CD4-positive, alpha-beta memory T cell (primary cell): Measurements from ENCODE around the gene OR4K2. TPM values are rescaled to one million over a fixed set of nuclear protein-coding genes. Genes with fewer than 3 reads are reported as not detected.

Experiments used
- CTCF ChIA-PET: fragments of 350-600 bp; sonication (Branson Sonifier 250); formaldehyde crosslinking; loops from one replicate; lab custom pipeline; 2021; ENCODE audit warnings: inconsistent platforms; ENCODE audit not compliant: partially characterized antibody; lab: Charles Lee
- POLR2A ChIA-PET: fragments of 350-600 bp; sonication (Branson Sonifier 250); formaldehyde crosslinking; loops from one replicate; lab custom pipeline; 2021; ENCODE audit not compliant: partially characterized antibody; lab: Charles Lee
- DNase-seq, 5 donors: peaks; one replicate each; pipeline versions ENCODE4 v3.0.0 to v3.0.0-alpha.2; 2020 to 2022; ENCODE audit warnings: mixed read lengths in 1 of 5
- H3K27ac ChIP-seq: one replicate; pipeline ENCODE4 v1.7.0; 2013; ENCODE audit warnings: low read depth, low read length
- H3K27me3 ChIP-seq: 2 replicates; pipeline ENCODE4 v1.7.0; 2013; ENCODE audit warnings: mild to moderate bottlenecking, low read length, moderate library complexity; ENCODE audit not compliant: insufficient read depth
- H3K36me3 ChIP-seq: 2 replicates; pipeline ENCODE4 v1.7.0; 2013; ENCODE audit warnings: mild to moderate bottlenecking, low read length, moderate library complexity; ENCODE audit not compliant: insufficient read depth
- H3K4me1 ChIP-seq: 2 replicates; pipeline ENCODE4 v1.7.0; 2013; ENCODE audit warnings: mild to moderate bottlenecking, low read length, moderate library complexity; ENCODE audit not compliant: insufficient read depth
- H3K4me3 ChIP-seq, 2 donors: one replicate each; pipeline ENCODE4 v1.7.0; 2013; ENCODE audit warnings: low read length in 2 of 2, mild to moderate bottlenecking in 1 of 2
- H3K9me3 ChIP-seq, 2 donors: one replicate each; pipeline ENCODE4 v1.7.0; 2013; ENCODE audit warnings: low read length in 2 of 2, control low read depth in 1 of 2; ENCODE audit not compliant: control insufficient read depth in 1 of 2
- H3K27ac Mint-ChIP-seq, 7 donors: one replicate each; pipeline ENCODE4 v1.8.0; 2020 to 2021; ENCODE audit warnings: mixed read lengths in 7 of 7, mild to moderate bottlenecking in 6 of 7, inconsistent platforms in 3 of 7, moderate library complexity in 3 of 7
- H3K27me3 Mint-ChIP-seq, 2 donors: one replicate each; pipeline ENCODE4 v1.8.0; 2020 to 2021; ENCODE audit warnings: mixed read lengths in 2 of 2
- H3K36me3 Mint-ChIP-seq, 2 donors: one replicate each; pipeline ENCODE4 v1.8.0; 2020 to 2021; ENCODE audit warnings: mixed read lengths in 2 of 2, inconsistent platforms in 1 of 2, mild to moderate bottlenecking in 1 of 2
- H3K4me1 Mint-ChIP-seq, 4 donors: one replicate each; pipeline ENCODE4 v1.8.0; 2020 to 2021; ENCODE audit warnings: mixed read lengths in 4 of 4, mild to moderate bottlenecking in 1 of 4
- H3K4me3 Mint-ChIP-seq, 8 donors: one replicate each; pipeline ENCODE4 v1.8.0; 2020 to 2021; ENCODE audit warnings: mixed read lengths in 8 of 8, mild to moderate bottlenecking in 7 of 8, moderate library complexity in 6 of 8, inconsistent platforms in 3 of 8
- H3K9me3 Mint-ChIP-seq, 8 donors: one replicate each; pipeline ENCODE4 v1.8.0; 2020 to 2021; ENCODE audit warnings: mixed read lengths in 8 of 8, mild to moderate bottlenecking in 5 of 8, inconsistent platforms in 3 of 8, moderate library complexity in 1 of 8
- intact Hi-C: fragments of 100-400 bp; cut with micrococcal nuclease; formaldehyde crosslinking; loops from one replicate; pipeline ENCODE4 v1.15.1; 2023
- polyA plus RNA-seq, 2 donors: library from polyadenylated mRNA; unstranded; fragments of 300-500 nt; fragmentation: Illumina TruSeq; gene quantifications; one replicate each; pipeline ENCODE4 v1.2.3, GENCODE V29; 2021
- total RNA-seq, 2 experiments: library from RNA; stranded (reverse); gene quantifications; one replicate each; pipeline ENCODE4 v1.2.3, GENCODE V29; 2021

Gene OR4K2
- total and polyA plus RNA-seq, 4 experiments from 2014 or later = not detected

DNA sequence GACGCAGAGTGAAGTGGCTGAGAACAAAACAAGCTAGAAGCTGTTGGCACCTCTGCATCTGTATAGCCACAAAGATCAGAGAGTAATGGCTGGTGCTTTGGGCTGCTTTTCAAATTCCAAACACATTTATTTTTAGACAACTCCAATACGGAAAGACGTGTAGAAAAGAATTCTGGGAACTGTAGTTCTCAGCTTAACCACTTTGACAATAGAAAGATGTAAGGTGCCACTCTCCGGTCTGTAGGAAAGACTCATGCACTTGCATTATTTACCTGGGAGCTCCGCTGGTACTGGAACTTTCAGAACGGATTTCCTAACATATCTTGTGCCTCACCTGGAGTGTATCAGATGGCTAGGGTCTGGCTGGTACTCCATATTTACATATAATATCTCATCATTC, 1.8 kb upstream of the OR4K2 start:
- Histone ChIP-seq H3K9me3 (no peaks in the 10 kb centered on the region), H3K27me3 (no peaks in the 10 kb centered on the region), H3K4me3 (no peak overlapping the region), H3K27ac (no peak overlapping the region), H3K36me3 (no peaks in the 10 kb centered on the region), H3K4me1 (no peaks in the 10 kb centered on the region)
- no peak for DNase-seq
- intact Hi-C loops = no loop called here
- Mint-ChIP-seq H3K9me3 (no peaks in the 10 kb centered on the region), H3K27ac (no peak overlapping the region), H3K27me3 (no peaks in the 10 kb centered on the region), H3K36me3 (no peaks in the 10 kb centered on the region), H3K4me3 (no peak overlapping the region), H3K4me1 (peaks cover 0 to 1% (median under 1%) of the 10 kb centered on the region in 4 donors)
- ChIA-PET POLR2A (interaction anchor here (0.6 kb wide), 1 partner anchor 408 kb away, joined by 3 read pairs; no protein-coding TSS in a partner anchor), CTCF (no interaction called here)

- H3K4me3 ChIP-seq = no peak overlapping the region
- no peaks in the 10 kb centered on the region for H3K4me1 ChIP-seq
- ChIA-PET CTCF (no interaction called here), POLR2A (no interaction called here)
- Mint-ChIP-seq H3K9me3 (peaks cover 0 to 5% (median 0%) of the 10 kb centered on the region in 8 donors), H3K27me3 (no peaks in the 10 kb centered on the region), H3K4me1 (no peaks in the 10 kb centered on the region), H3K27ac (no peak overlapping the region), H3K4me3 (no peak overlapping the region), H3K36me3 (no peaks in the 10 kb centered on the region)
- no peak overlapping the region for H3K27ac ChIP-seq
- H3K27me3 ChIP-seq = no peaks in the 10 kb centered on the region
- H3K36me3 ChIP-seq = no peaks in the 10 kb centered on the region
- intact Hi-C loops = no loop called here
- no peaks in the 10 kb centered on the region for H3K9me3 ChIP-seq
- peak in 1 of 5 donors; percentile 19 for DNase-seq
Observed at GRCh38 chr14:19878029-19878642, 3.2 kb downstream of the OR4K2 start.

- DNase-seq = no peak
- H3K36me3 ChIP-seq = no peaks in the 10 kb centered on the region
- H3K4me3 ChIP-seq = no peak overlapping the region
- H3K4me1 Mint-ChIP-seq = no peaks in the 10 kb centered on the region
- H3K27ac ChIP-seq = no peak overlapping the region
- H3K4me1 ChIP-seq = no peaks in the 10 kb centered on the region
- peaks cover 10 to 58% (median 44%) of the 10 kb centered on the region in 8 donors for H3K9me3 Mint-ChIP-seq
- ChIA-PET CTCF (no interaction called here), POLR2A (no interaction called here)
- no peak overlapping the region for H3K4me3 Mint-ChIP-seq
- H3K36me3 Mint-ChIP-seq = peaks cover 6 to 7% of the 10 kb centered on the region in 2 donors
- intact Hi-C loops = no loop called here
- H3K9me3 ChIP-seq = peaks cover 0 to 29% of the 10 kb centered on the region in 2 donors
- H3K27ac Mint-ChIP-seq = no peak overlapping the region
- H3K27me3 ChIP-seq = no peaks in the 10 kb centered on the region
- H3K27me3 Mint-ChIP-seq = peaks cover 0 to 4% of the 10 kb centered on the region in 2 donors
Observed at GRCh38 chr14:19895282-19895681, 20.3 kb downstream of the OR4K2 start.

GRCh38 chr14:19900999-19901398, 26.1 kb downstream of the OR4K2 start:
- H3K27me3 Mint-ChIP-seq = peaks cover 4 to 6% of the 10 kb centered on the region in 2 donors
- intact Hi-C loops = no loop called here
- H3K4me1 Mint-ChIP-seq = no peaks in the 10 kb centered on the region
- peaks cover 7 to 33% (median 25%) of the 10 kb centered on the region in 8 donors for H3K9me3 Mint-ChIP-seq
- H3K9me3 ChIP-seq = peaks cover 0 to 12% of the 10 kb centered on the region in 2 donors
- peaks cover 0 to 2% of the 10 kb centered on the region in 2 donors for H3K36me3 Mint-ChIP-seq
- H3K27ac Mint-ChIP-seq = no peak overlapping the region
- H3K4me3 Mint-ChIP-seq = no peak overlapping the region
- no peaks in the 10 kb centered on the region for H3K36me3 ChIP-seq
- H3K27ac ChIP-seq = no peak overlapping the region
- CTCF ChIA-PET = no interaction called here
- POLR2A ChIA-PET = no interaction called here
- H3K4me3 ChIP-seq = no peak overlapping the region
- DNase-seq = no peak
- no peaks in the 10 kb centered on the region for H3K4me1 ChIP-seq
- H3K27me3 ChIP-seq = no peaks in the 10 kb centered on the region

DNA sequence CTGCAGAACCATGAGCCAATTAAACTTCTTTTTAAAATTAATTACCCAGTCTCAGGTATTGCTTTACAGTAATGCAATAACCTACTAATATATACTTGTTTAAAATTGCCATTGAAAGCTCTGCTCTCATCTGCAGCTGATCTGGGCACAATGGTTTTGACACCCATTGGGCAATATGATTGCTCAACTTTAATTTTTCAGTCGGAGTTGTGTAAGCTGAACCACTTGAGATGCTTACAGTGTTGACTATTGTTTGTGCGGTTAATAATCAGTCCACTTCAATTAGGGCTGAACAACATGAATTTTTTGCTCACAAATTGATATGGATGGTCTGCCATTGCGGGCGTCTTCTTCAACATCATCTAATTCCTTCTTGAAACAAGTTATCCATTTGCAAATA, 27.5 kb downstream of the OR4K2 start:
- H3K9me3 Mint-ChIP-seq = peaks cover 2 to 23% (median 12%) of the 10 kb centered on the region in 8 donors
- H3K4me1 Mint-ChIP-seq = no peaks in the 10 kb centered on the region
- H3K4me3 ChIP-seq = no peak overlapping the region
- POLR2A ChIA-PET = no interaction called here
- H3K27ac Mint-ChIP-seq = no peak overlapping the region
- no peak overlapping the region for H3K27ac ChIP-seq
- H3K9me3 ChIP-seq = peaks cover 0 to 3% of the 10 kb centered on the region in 2 donors
- no peak overlapping the region for H3K4me3 Mint-ChIP-seq
- CTCF ChIA-PET = no interaction called here
- H3K36me3 ChIP-seq = no peaks in the 10 kb centered on the region
- intact Hi-C loops = no loop called here
- H3K36me3 Mint-ChIP-seq = peaks cover 0 to 2% of the 10 kb centered on the region in 2 donors
- no peak for DNase-seq
- H3K4me1 ChIP-seq = no peaks in the 10 kb centered on the region
- H3K27me3 ChIP-seq = no peaks in the 10 kb centered on the region
- H3K27me3 Mint-ChIP-seq = peaks cover 4 to 6% of the 10 kb centered on the region in 2 donors

GRCh38 chr14:19906665-19907064, 31.7 kb downstream of the OR4K2 start:
- peaks cover 2 to 3% of the 10 kb centered on the region in 2 donors for H3K27me3 Mint-ChIP-seq
- Histone ChIP-seq H3K27ac (no peak overlapping the region), H3K36me3 (no peaks in the 10 kb centered on the region), H3K4me3 (no peak overlapping the region), H3K9me3 (no peaks in the 10 kb centered on the region), H3K27me3 (no peaks in the 10 kb centered on the region), H3K4me1 (no peaks in the 10 kb centered on the region)
- ChIA-PET CTCF (no interaction called here), POLR2A (no interaction called here)
- no peak overlapping the region for H3K27ac Mint-ChIP-seq
- peaks cover 0 to 10% (median 3%) of the 10 kb centered on the region in 8 donors for H3K9me3 Mint-ChIP-seq
- no peaks in the 10 kb centered on the region for H3K36me3 Mint-ChIP-seq
- DNase-seq = no peak
- H3K4me3 Mint-ChIP-seq = no peak overlapping the region
- no peaks in the 10 kb centered on the region for H3K4me1 Mint-ChIP-seq
- intact Hi-C loops = no loop called here

DNA sequence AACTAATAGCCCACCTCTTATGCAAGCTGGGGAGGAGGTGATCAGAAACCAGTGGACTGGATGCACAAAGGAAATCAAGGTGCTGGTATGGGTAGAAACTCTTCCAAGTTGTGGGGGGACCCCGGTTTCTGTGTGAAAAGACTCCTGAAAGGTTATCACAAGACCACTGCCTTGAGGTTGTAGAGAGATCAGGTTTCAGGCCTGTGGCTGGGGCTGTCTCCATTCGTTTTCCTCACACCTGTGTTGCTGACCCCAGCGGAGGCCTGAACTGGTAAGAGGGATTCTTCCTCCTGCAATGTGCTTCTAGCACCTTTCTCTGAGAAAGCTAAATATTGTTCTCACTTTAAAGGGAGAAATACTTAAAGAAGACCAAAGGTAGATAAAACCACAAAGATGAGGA, 36.2 kb downstream of the OR4K2 start:
- H3K36me3 Mint-ChIP-seq = no peaks in the 10 kb centered on the region
- intact Hi-C loops = no loop called here
- H3K9me3 ChIP-seq = no peaks in the 10 kb centered on the region
- no peaks in the 10 kb centered on the region for H3K4me1 ChIP-seq
- H3K27ac ChIP-seq = no peak overlapping the region
- peaks cover 0 to 9% (median 2%) of the 10 kb centered on the region in 8 donors for H3K9me3 Mint-ChIP-seq
- H3K36me3 ChIP-seq = no peaks in the 10 kb centered on the region
- no peaks in the 10 kb centered on the region for H3K4me1 Mint-ChIP-seq
- no peaks in the 10 kb centered on the region for H3K27me3 ChIP-seq
- no peak overlapping the region for H3K4me3 ChIP-seq
- POLR2A ChIA-PET = no interaction called here
- CTCF ChIA-PET = no interaction called here
- no peak overlapping the region for H3K4me3 Mint-ChIP-seq
- peaks cover 0 to 2% of the 10 kb centered on the region in 2 donors for H3K27me3 Mint-ChIP-seq
- H3K27ac Mint-ChIP-seq = no peak overlapping the region
- no peak for DNase-seq
